MM.1S (cell line): Measurements from ENCODE around the gene PPTC7.

ENCODE experiments used
- CTCF ChIP-seq: fragments of 300-600 bp; sonication (generic); IDR thresholded peaks from 2 replicates; pipeline ENCODE4 v1.5.1; 2016; ENCODE audit warnings: antibody characterized with exemption, low read length, mixed read lengths
- EZH2 ChIP-seq: fragments of 300-600 bp; sonication (generic); optimal IDR thresholded peaks from 2 replicates; pipeline ENCODE3; 2017; ENCODE audit warnings: low read depth, mild to moderate bottlenecking, antibody characterized with exemption, low read length, mixed read lengths
- EZH2phosphoT487 ChIP-seq: fragments of 300-600 bp; sonication (generic); IDR thresholded peaks from 2 replicates; pipeline ENCODE4 v1.6.1; 2018; ENCODE audit warnings: antibody characterized with exemption, low read length

GRCh38 chr12:110561471-110562201 lies 21.5 kb downstream of the PPTC7 start:
- no peak for TF ChIP-seq EZH2
- TF ChIP-seq CTCF = no peak
- TF ChIP-seq EZH2phosphoT487 = no peak
